H1 (cell line): ENCODE measurements around the gene PRMT6.

Experiments used
- POLR2AphosphoS5 ChIP-seq: IDR thresholded peaks from 2 replicates; pipeline ENCODE4 v1.6.1; 2011; ENCODE audit warnings: low read depth, low read length
- YY1 ChIP-seq: IDR thresholded peaks from 2 replicates; pipeline ENCODE4 v1.6.1; 2011; ENCODE audit warnings: low read depth, mild to moderate bottlenecking, low read length
- TF ChIP-seq, protein P1 (sequence below): IDR thresholded peaks from 2 replicates; pipeline ENCODE4 v1.6.1; 2012; ENCODE audit warnings: low read length, inconsistent platforms
- TF ChIP-seq, protein P2 (sequence below), 3 experiments: IDR thresholded peaks; 1 replicate in 2 of 3; 2 replicates in 1 of 3; pipeline versions ENCODE4 v1.5.1 to v1.6.1; 2011; ENCODE audit warnings: low read length in 3 of 3, mild to moderate bottlenecking in 3 of 3, inconsistent platforms in 2 of 3, low read depth in 1 of 3, moderate library complexity in 1 of 3; ENCODE audit not compliant: insufficient read depth in 1 of 3; ENCODE audit errors: control extremely low read depth in 1 of 3

- TF ChIP-seq, protein P1, sequence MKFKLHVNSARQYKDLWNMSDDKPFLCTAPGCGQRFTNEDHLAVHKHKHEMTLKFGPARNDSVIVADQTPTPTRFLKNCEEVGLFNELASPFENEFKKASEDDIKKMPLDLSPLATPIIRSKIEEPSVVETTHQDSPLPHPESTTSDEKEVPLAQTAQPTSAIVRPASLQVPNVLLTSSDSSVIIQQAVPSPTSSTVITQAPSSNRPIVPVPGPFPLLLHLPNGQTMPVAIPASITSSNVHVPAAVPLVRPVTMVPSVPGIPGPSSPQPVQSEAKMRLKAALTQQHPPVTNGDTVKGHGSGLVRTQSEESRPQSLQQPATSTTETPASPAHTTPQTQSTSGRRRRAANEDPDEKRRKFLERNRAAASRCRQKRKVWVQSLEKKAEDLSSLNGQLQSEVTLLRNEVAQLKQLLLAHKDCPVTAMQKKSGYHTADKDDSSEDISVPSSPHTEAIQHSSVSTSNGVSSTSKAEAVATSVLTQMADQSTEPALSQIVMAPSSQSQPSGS = no peak
- TF ChIP-seq, protein P2, sequence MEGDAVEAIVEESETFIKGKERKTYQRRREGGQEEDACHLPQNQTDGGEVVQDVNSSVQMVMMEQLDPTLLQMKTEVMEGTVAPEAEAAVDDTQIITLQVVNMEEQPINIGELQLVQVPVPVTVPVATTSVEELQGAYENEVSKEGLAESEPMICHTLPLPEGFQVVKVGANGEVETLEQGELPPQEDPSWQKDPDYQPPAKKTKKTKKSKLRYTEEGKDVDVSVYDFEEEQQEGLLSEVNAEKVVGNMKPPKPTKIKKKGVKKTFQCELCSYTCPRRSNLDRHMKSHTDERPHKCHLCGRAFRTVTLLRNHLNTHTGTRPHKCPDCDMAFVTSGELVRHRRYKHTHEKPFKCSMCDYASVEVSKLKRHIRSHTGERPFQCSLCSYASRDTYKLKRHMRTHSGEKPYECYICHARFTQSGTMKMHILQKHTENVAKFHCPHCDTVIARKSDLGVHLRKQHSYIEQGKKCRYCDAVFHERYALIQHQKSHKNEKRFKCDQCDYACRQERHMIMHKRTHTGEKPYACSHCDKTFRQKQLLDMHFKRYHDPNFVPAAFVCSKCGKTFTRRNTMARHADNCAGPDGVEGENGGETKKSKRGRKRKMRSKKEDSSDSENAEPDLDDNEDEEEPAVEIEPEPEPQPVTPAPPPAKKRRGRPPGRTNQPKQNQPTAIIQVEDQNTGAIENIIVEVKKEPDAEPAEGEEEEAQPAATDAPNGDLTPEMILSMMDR (IDR thresholded peaks at IDR 0.05; ENCODE audit: control extremely low read depth in 1 of 3, insufficient read depth in 1 of 3, low read depth in 1 of 3, low read length in 3 of 3) = no peak
- no peak for TF ChIP-seq POLR2AphosphoS5
- TF ChIP-seq YY1 = no peak
Measured at GRCh38 chr1:107047602-107048001, 8.9 kb upstream of the PRMT6 start.
